Ishikawa (cell line): ENCODE measurements around the gene CHD5.

Experiments
- EP300 ChIP-seq: IDR thresholded peaks from 2 replicates; pipeline ENCODE4 v1.6.1; 2012; ENCODE audit warnings: borderline replicate concordance
- FOXM1 ChIP-seq: IDR thresholded peaks from 2 replicates; pipeline ENCODE4 v1.6.1; 2012; ENCODE audit warnings: low read depth, borderline replicate concordance

- TF ChIP-seq EP300 (no peak), FOXM1 (no peak)
These were observed 56.3 kb downstream of the CHD5 start for GRCh38 chr1:6123816-6124215.
